SHP77 treated with DMSO at 0.1 percent for 48 hours (cell line): ENCODE measurements around the gene CNTNAP1.
A peak's percentile ranks its signal among the peaks of the same experiment; 100 is the strongest.

Source experiments
- DNase-seq: peaks from one replicate; lab custom pipeline; 2025; lab: John Stamatoyannopoulos, UW

CNTNAP1 gene

GRCh38 chr17:42685831-42686230 is 3.5 kb downstream of the CNTNAP1 start:
- DNase-seq, result no peak

- no peak for DNase-seq
Observed at GRCh38 chr17:42686520-42687128, 4.3 kb downstream of the CNTNAP1 start.

- no peak for DNase-seq
Observed at GRCh38 chr17:42687707-42688320, 5.5 kb downstream of the CNTNAP1 start.

- DNase-seq, result no peak
Observed at GRCh38 chr17:42690596-42690995, 8.3 kb downstream of the CNTNAP1 start.

- no peak for DNase-seq
Observed at GRCh38 chr17:42691021-42691545, 8.8 kb downstream of the CNTNAP1 start.

GRCh38 chr17:42692489-42692888 is 10.2 kb downstream of the CNTNAP1 start:
- no peak for DNase-seq

- no peak for DNase-seq
Observed at GRCh38 chr17:42694524-42694923, 12.2 kb downstream of the CNTNAP1 start.

GRCh38 chr17:42695500-42695899 is 13.2 kb downstream of the CNTNAP1 start:
- DNase-seq, result no peak

- DNase-seq, result no peak
Observed at GRCh38 chr17:42697108-42697811, 14.9 kb downstream of the CNTNAP1 start.

- no peak for DNase-seq
Observed at GRCh38 chr17:42698736-42699414, 16.5 kb downstream of the CNTNAP1 start.

- no peak for DNase-seq
Observed at GRCh38 chr17:42699415-42699740, 17.0 kb downstream of the CNTNAP1 start.

- no peak for DNase-seq
Observed at GRCh38 chr17:42700586-42701289, 18.4 kb downstream of the CNTNAP1 start.

GRCh38 chr17:42702446-42702845 is 20.1 kb downstream of the CNTNAP1 start:
- no peak for DNase-seq

GRCh38 chr17:42704490-42704836 is 22.1 kb downstream of the CNTNAP1 start:
- DNase-seq, result no peak

GRCh38 chr17:42704837-42705494 is 22.6 kb downstream of the CNTNAP1 start:
- no peak for DNase-seq

- DNase-seq, result no peak
Observed at GRCh38 chr17:42706732-42707131, 24.4 kb downstream of the CNTNAP1 start.

GRCh38 chr17:42708588-42708987 is 26.3 kb downstream of the CNTNAP1 start:
- no peak for DNase-seq

GRCh38 chr17:42709561-42709960 is 27.2 kb downstream of the CNTNAP1 start:
- DNase-seq, result no peak

GRCh38 chr17:42720996-42721583 is 38.8 kb downstream of the CNTNAP1 start:
- peak; percentile 60 for DNase-seq

GRCh38 chr17:42723636-42724035 is 41.3 kb downstream of the CNTNAP1 start:
- no peak for DNase-seq

- DNase-seq, result no peak
Observed at GRCh38 chr17:42725143-42725542, 42.8 kb downstream of the CNTNAP1 start.
